HG03280 (cell line): ENCODE measurements around the gene RGS1.

Source experiments
- ATAC-seq: cut with Tn5 transposase; IDR thresholded peaks from one replicate; pipeline ENCODE4 v1.9.1; 2021; ENCODE audit warnings: mild to moderate bottlenecking, moderate library complexity; ENCODE audit not compliant: unreplicated experiment

Gene RGS1

GRCh38 chr1:192552760-192553191 is 22.8 kb upstream of the RGS1 start:
- peak; percentile 31 for ATAC-seq

DNA sequence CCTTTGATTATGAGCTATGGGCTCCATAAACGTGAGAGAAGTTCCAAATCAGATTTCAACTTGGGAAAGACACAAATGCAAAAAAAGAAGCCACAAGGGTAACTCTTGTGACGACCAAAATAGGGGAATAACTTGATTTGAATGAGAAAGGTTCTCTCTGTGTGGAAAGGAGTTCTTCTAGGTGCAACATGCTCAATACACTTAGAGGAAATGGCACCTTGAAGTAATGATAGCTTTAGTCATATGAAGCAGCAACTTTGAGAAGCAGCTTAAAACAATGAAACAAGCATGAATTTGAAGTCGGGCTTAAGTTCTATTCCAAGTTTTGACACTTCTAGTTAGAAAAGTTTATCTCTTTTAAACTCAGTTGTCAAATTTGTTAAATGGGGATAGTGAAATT is 21.8 kb upstream of the RGS1 start:
- no peak for ATAC-seq

- no peak for ATAC-seq
These were observed 20.7 kb upstream of the RGS1 start for GRCh38 chr1:192554904-192555303.

DNA sequence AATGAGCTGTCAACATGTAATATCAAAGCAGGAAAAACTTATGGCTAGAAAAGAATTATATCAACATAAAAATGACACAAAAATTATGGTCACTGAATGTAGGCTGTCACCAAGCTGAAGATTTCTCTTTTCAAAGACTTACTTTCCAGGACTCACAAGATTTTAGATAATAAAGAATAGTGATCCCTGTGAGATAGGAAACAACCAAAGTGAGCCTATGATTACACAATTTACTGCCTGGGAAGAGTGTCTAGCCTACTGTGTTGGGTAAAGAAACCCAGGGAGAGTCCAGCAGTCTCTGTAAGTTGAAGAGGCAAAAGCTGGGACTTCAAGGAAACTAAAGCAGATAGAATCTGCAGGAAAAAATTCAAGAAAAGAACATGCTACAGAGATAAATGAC is 20.2 kb upstream of the RGS1 start:
- ATAC-seq, result no peak

DNA sequence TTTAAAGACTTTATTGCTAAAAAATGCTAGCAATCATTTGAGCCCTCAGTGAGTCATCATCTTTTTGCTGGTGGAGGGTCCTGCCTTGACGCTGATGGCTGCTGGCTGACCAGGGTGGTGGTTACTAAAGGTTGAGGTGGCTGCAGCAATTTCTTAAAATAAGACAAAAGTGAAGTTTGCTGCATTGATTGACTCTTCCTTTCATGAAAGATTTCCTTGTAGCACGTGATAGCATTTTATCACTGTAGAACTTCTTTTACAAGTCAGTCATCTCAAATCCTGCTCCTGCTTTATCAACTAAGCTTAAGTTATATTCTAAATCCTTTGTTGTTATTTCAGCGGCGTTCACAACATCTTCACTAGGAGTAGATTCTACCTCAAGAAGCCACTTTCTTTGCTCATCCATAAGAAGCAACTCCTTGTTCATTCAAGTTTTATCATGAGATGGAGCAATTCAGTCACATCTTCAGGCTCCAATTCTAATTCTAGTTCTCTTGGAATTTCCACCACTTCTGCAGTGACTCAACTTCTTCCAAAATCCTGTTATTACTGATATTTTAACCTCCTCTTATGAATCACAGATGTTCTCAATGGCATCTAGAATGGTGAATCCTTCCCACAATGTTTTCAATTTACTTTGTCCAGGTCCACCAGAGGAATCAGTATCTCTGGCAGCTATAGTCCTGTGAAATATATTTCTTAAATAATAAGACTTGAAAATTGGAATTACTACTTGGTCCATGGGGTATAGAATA is 17.6 kb upstream of the RGS1 start:
- ATAC-seq, result no peak

- ATAC-seq, result peak; percentile 61
These were observed 16.2 kb upstream of the RGS1 start for GRCh38 chr1:192559115-192560006.

- no peak for ATAC-seq
These were observed 14.3 kb upstream of the RGS1 start for GRCh38 chr1:192561301-192561700.

DNA sequence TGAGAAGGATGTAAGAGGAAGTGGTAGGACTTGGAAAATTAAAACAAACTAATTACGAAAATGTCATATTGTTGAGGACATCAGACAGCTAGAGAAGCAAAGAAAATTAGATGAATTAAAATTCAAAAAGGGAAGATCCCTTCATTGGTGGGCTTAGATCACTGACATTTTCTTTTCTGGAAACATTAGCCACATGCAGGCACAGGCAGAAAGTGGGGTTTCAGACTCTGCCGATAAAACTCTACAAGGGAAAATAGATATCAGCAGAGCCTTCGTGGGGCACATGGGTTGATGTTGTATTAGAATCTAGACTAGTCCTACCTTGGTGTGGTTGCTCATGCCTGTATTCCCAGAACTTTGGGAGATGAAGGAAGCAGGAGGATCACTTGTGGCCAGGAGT is 12.4 kb upstream of the RGS1 start:
- no peak for ATAC-seq

- ATAC-seq, result no peak
These were observed 11.5 kb upstream of the RGS1 start for GRCh38 chr1:192564099-192564498.

DNA sequence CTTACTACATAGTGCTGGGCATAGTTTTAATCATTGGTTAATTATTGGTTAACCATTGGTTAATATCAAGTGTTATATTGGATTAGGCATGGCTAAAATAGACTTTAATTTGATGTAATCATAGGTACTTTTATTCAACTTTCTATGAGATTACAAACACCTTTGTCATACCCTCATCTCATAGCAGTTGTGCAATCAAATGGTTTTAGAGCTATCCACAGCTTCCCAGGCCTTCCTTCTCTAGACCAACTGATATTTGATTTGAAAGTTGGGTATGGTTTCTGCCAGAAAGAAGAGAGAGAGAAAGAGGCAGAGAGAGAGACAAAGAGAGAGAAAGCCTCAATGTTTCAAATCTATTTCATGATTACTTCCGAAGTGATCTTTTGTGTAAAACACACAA is 9.6 kb upstream of the RGS1 start:
- ATAC-seq, result no peak

DNA sequence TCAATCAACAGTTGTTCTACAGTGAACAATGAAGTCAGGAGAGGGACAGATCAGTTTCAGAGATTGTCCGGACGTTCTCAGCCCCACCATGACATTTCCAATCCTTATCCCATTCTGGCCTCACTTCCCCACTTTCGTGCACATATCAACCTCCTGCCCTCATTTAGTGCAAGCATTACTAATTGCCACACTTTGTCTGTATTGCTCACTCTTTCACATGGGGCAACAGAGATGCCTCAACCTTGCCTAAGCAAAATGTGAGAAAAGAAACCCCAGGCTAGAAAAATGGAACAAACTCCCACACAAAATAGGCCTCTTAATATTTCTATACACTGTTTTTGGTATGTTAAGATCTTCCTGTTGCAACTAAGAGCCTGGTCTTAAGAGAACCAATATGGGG is 8.9 kb upstream of the RGS1 start:
- no peak for ATAC-seq

- no peak for ATAC-seq
These were observed 7.5 kb upstream of the RGS1 start for GRCh38 chr1:192568063-192568462.

DNA sequence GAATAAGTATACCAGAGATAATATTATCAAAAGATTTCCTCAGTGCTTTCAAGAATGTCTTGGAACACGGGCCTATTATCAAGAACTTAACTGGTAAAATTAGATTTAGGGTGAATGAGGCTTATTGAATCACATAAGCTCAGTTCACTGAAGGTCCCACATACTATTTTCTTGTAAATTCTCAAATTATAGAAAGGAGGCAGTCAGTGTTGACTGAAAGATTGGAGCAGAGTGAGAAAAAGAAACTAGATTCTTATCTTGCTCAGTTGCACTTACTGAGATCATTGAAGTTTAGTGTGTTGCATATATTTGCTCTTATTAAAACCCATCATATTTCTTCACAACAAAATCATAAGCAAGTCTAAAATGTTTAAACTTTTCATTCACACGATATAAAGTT is 3.9 kb upstream of the RGS1 start:
- ATAC-seq, result no peak

- ATAC-seq, result no peak
These were observed 2.1 kb upstream of the RGS1 start for GRCh38 chr1:192573499-192573898.

GRCh38 chr1:192574073-192574472 is 1.5 kb upstream of the RGS1 start:
- no peak for ATAC-seq

DNA sequence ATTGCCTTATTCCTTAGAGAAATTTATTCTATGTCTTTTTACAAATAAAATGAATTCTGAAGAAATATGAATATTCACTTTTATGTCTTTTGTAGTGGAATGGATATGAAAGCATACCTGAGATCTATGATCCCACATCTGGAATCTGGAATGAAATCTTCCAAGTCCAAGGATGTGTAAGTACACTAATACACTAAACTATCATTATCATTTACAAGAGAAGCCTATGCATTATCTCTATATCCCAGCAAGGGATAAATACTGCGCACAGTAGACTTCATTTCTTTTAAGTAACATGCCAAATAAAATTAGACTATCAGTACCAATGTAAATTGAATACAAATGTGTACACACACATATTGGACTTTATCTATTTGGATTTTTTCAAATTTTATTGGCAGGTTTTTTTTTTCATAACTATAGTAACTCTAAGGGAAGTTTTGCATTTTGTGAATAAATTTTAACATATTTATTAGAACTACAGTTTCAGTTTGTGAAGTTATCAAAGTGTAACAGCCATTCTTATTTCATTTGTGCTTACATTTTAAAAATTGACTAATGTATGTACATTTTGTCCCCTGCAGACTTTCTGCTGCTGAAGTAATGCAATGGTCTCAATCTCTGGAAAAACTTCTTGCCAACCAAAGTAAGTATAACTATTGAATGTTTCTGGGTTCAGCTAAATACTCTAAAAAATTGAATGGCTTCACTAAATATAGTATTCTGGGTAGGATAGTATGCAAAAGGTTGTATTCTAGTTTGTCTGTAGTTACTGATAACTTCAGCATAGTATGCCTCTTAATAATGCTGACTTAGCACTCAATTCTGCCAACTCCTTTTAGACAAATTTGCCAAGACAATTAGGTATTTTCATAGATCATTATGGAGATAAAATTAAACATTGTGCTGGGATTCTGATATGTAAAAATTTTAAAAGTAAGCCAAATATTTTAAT is 894 bp downstream of the RGS1 start:
- ATAC-seq, result no peak

DNA sequence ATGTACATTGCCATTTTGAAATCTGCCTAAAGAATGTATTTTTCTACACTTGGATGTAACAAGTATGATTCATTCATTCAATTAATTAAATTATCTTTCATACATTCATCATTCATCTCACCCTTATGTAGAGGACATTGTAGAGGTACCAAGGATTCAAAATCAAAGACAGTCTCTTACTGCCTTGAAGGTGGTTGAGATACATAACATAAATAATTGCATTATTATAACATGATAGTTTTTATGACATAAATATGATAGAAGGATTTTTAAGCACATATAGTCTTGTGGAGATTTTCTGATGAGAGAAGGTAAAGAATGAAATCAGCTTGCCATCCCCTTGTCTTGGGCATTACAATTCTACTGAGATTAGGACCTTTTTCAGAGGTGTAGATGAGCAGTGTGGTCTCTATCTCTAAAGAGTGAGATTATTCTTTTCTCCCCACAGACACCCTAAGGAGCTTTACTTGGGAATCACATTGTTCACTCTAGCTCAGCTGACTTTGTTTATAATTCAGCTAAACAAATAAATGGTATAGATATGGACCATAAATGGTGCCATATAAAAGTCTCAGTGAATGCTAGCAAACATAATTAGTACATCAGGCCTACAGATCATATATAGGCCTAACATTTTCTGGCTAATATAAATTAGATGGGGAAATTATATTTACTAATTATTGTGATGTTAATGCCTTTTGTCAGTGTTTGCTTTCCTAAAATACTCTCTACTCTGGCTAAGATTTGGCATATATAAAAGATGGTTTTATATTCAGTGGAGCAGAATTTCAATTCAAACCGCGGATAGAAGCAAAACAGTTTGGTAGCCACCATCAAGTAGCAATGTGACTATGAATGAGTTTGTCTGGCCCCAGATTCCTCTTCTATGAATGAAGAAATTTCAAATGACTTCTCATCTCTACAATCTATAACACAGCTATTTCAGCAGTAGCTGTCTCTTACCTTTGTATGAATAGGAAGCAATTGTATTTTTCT is 1.9 kb downstream of the RGS1 start:
- ATAC-seq, result no peak

DNA sequence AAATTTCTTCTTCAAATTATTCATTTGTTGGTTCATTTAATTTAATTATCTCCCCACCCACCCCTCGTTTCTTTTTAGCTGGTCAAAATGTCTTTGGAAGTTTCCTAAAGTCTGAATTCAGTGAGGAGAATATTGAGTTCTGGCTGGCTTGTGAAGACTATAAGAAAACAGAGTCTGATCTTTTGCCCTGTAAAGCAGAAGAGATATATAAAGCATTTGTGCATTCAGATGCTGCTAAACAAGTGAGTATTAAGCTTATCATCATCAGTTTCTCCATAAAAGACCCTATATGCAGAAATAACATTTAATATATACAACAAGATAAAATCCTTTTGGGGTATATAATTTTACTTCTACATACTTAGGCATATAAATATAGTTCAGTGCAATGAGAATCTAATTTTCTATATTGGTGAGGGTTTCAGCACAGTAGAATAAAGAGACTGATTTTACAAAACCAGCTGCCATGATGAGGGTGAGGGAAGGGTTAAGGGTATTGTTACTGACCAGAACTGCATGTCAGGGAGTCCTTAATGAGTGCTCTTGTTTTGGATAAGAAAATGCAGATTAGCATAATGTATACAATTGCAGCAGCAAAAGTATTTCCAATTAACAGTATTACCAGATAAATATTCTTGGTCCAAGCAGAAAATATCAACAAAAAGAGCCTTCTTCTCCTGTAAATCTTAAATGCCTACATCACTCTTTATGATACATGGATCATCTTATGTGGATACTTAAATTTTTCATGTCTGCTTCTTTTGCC is 2.8 kb downstream of the RGS1 start:
- ATAC-seq, result no peak
